ENCODE measurements around the gene AKAP7.

Gene AKAP7

GRCh38 chr6:131314838-131315237, 179.6 kb downstream of the AKAP7 start:
- Histone ChIP-seq H3K4me3 (ENCODE audit: low read length, poor library complexity, severe bottlenecking) (no peak overlapping the region), H3K9me3 (ENCODE audit: insufficient read depth, low read depth, low read length) (no peaks in the 10 kb centered on the region), H3K4me2 (ENCODE audit: low read depth, low read length, poor library complexity, severe bottlenecking) (no peak overlapping the region), H3K79me2 (ENCODE audit: insufficient read depth, low read length) (no peaks in the 10 kb centered on the region), H3K9me2 (replicated peaks; ENCODE audit: low read depth, low read length) (no peaks in the 10 kb centered on the region), H3K36me3 (ENCODE audit: insufficient read depth, low read length) (no peaks in the 10 kb centered on the region), H3K9ac (ENCODE audit: low read depth, low read length, poor library complexity, severe bottlenecking) (no peak overlapping the region), H3K27me3 (ENCODE audit: insufficient read depth, low read length, poor library complexity, severe bottlenecking) (no peaks in the 10 kb centered on the region), H3K4me1 (ENCODE audit: insufficient read depth, low read length, poor library complexity, severe bottlenecking) (no peaks in the 10 kb centered on the region), H4K20me1 (ENCODE audit: insufficient read depth, low read length, poor library complexity, severe bottlenecking) (no peaks in the 10 kb centered on the region), H3F3A (ENCODE audit: low read depth) (no peaks in the 10 kb centered on the region), H2AFZ (ENCODE audit: low read length) (no peak overlapping the region)
- TF ChIP-seq EZH2phosphoT487 (IDR thresholded peaks at IDR 0.05; ENCODE audit: borderline replicate concordance) (no peak), CTCF (conservative IDR thresholded peaks at IDR 0.05; ENCODE audit: low read length) (no peak)

- Histone ChIP-seq H3F3A (ENCODE audit: low read depth) (no peaks in the 10 kb centered on the region), H4K20me1 (ENCODE audit: insufficient read depth, low read length, poor library complexity, severe bottlenecking) (no peaks in the 10 kb centered on the region), H3K79me2 (ENCODE audit: insufficient read depth, low read length) (no peaks in the 10 kb centered on the region), H3K9ac (ENCODE audit: low read depth, low read length, poor library complexity, severe bottlenecking) (no peak overlapping the region), H2AFZ (ENCODE audit: low read length) (no peak overlapping the region), H3K4me3 (ENCODE audit: low read length, poor library complexity, severe bottlenecking) (no peak overlapping the region), H3K4me1 (ENCODE audit: insufficient read depth, low read length, poor library complexity, severe bottlenecking) (no peaks in the 10 kb centered on the region), H3K9me3 (ENCODE audit: insufficient read depth, low read depth, low read length) (no peaks in the 10 kb centered on the region), H3K4me2 (ENCODE audit: low read depth, low read length, poor library complexity, severe bottlenecking) (no peak overlapping the region), H3K27me3 (ENCODE audit: insufficient read depth, low read length, poor library complexity, severe bottlenecking) (no peaks in the 10 kb centered on the region), H3K9me2 (replicated peaks; ENCODE audit: low read depth, low read length) (no peaks in the 10 kb centered on the region), H3K36me3 (ENCODE audit: insufficient read depth, low read length) (no peaks in the 10 kb centered on the region)
- TF ChIP-seq CTCF (conservative IDR thresholded peaks at IDR 0.05; ENCODE audit: low read length) (no peak), EZH2phosphoT487 (IDR thresholded peaks at IDR 0.05; ENCODE audit: borderline replicate concordance) (no peak)
These were observed 181.4 kb downstream of the AKAP7 start for GRCh38 chr6:131316654-131317053.

- Histone ChIP-seq H3K4me3 (ENCODE audit: low read length, poor library complexity, severe bottlenecking) (no peak overlapping the region), H3K36me3 (ENCODE audit: insufficient read depth, low read length) (no peaks in the 10 kb centered on the region), H3K27me3 (ENCODE audit: insufficient read depth, low read length, poor library complexity, severe bottlenecking) (no peaks in the 10 kb centered on the region), H4K20me1 (ENCODE audit: insufficient read depth, low read length, poor library complexity, severe bottlenecking) (no peaks in the 10 kb centered on the region), H3K9ac (ENCODE audit: low read depth, low read length, poor library complexity, severe bottlenecking) (no peak overlapping the region), H2AFZ (ENCODE audit: low read length) (no peak overlapping the region), H3F3A (ENCODE audit: low read depth) (no peaks in the 10 kb centered on the region), H3K4me2 (ENCODE audit: low read depth, low read length, poor library complexity, severe bottlenecking) (no peak overlapping the region), H3K9me3 (ENCODE audit: insufficient read depth, low read depth, low read length) (no peaks in the 10 kb centered on the region), H3K4me1 (ENCODE audit: insufficient read depth, low read length, poor library complexity, severe bottlenecking) (no peaks in the 10 kb centered on the region), H3K79me2 (ENCODE audit: insufficient read depth, low read length) (no peaks in the 10 kb centered on the region), H3K9me2 (replicated peaks; ENCODE audit: low read depth, low read length) (no peaks in the 10 kb centered on the region)
- TF ChIP-seq EZH2phosphoT487 (IDR thresholded peaks at IDR 0.05; ENCODE audit: borderline replicate concordance) = no peak
- TF ChIP-seq CTCF (conservative IDR thresholded peaks at IDR 0.05; ENCODE audit: low read length) = no peak
These were observed 182.2 kb downstream of the AKAP7 start for GRCh38 chr6:131317516-131317915.
